ENCODE results near the gene GORAB. TPM values are rescaled to one million over a fixed set of nuclear protein-coding genes. Genes with fewer than 3 reads are reported as not detected.
A peak's percentile ranks its signal among the peaks of the same experiment; 100 is the strongest.

GORAB gene
- total and polyA plus RNA-seq, 2 of the 8 experiments (the other 6 are each of a cell fraction or from before 2014, with no cell fraction given) = 4.0 to 9.6 TPM

DNA sequence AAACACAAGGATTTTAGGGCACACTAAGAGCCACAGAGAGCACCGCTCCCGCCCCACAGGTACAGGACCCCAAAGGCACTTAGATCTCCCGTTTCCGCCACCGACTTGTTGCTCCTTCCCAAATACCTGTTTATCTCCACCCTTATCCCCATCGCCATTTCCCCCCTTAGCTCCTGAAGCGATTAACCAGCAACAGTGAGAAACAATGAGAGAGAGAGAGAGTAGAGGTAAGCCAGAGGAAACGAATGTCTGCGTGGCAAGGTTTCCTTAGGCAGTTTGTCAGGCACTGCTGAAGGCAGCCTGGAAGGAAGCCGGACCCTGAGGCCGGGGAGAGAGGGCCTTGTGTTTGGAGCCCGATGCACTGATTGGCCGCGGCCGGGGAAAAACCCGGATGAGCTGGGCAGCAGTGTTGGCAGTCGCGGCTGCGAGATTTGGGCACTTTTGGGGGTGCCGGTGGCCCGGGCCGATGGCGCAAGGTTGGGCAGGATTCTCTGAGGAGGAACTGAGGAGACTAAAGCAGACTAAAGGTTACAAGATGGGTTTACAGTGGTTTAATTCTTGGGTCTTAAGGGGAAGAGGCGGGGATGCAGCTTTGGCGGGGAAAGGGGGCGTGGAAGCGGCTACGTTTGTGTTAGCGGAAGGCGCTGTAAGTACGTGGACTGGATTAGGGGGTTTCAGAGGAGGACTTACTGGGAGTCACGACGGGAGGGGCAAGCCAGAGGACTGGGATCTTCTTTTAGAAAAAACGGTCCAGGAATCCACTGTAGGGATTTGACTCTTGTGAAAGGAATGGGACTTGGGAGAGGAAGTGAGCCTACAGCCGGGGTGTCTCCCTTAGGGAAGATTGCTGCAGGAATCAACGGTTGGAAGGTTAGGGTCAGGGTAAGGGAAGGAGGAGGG is at the start of gene GORAB (continued):
- TF ChIP-seq EP300 (IDR thresholded peaks at IDR 0.05; ENCODE audit: borderline replicate concordance in 1 of 2, low read depth in 2 of 2, low read length in 2 of 2) (no peak), HDAC2 (IDR thresholded peaks at IDR 0.05; ENCODE audit: borderline replicate concordance in 1 of 2, low read depth in 2 of 2, low read length in 2 of 2) (no peak; a peak in 2 of 4 replicates), NANOG (IDR thresholded peaks at IDR 0.05; ENCODE audit: insufficient read depth, low read depth, low read length, poor library complexity, severe bottlenecking) (no peak), KDM4A (IDR thresholded peaks at IDR 0.05; ENCODE audit: low read depth, low read length, severe bottlenecking) (peak; percentile 72), ATF2 (IDR thresholded peaks at IDR 0.05; ENCODE audit: low read length) (no peak), CREB1 (IDR thresholded peaks at IDR 0.05) (no peak; the same call in 1 of the 2 replicates), MAX (IDR thresholded peaks at IDR 0.05) (peak; percentile 62; the same call in 1 of the 2 replicates), RBBP5 (IDR thresholded peaks at IDR 0.05; ENCODE audit: borderline replicate concordance, low read depth, low read length) (no peak), ASH2L (IDR thresholded peaks at IDR 0.05; ENCODE audit: low read length) (peak; percentile 84), TEAD4 (IDR thresholded peaks at IDR 0.05; ENCODE audit: low read depth, low read length) (no peak), CHD2 (IDR thresholded peaks at IDR 0.05; ENCODE audit: low read length) (no peak), RNF2 (IDR thresholded peaks at IDR 0.05; ENCODE audit: borderline replicate concordance, low read depth, low read length, missing control alignments, poor library complexity, severe bottlenecking) (no peak), SUZ12 (IDR thresholded peaks at IDR 0.05; ENCODE audit: low read length) (no peak), RAD21 (IDR thresholded peaks at IDR 0.05 in 1 of 2, conservative IDR thresholded peaks at IDR 0.05 in 1 of 2; ENCODE audit: low read depth in 2 of 2, low read length in 2 of 2) (peak in 1 of 2 experiments; percentile 5; a peak in 3 of 4 replicates), SIN3A (conservative IDR thresholded peaks at IDR 0.05 in 1 of 2, IDR thresholded peaks at IDR 0.05 in 1 of 2; ENCODE audit: low read depth in 1 of 2, low read length in 2 of 2) (peak; percentile 58 to 64; a peak in 2 of 4 replicates), SAP30 (IDR thresholded peaks at IDR 0.05; ENCODE audit: insufficient read depth, insufficient replicate concordance, low read length) (no peak), SP4 (IDR thresholded peaks at IDR 0.05; ENCODE audit: low read length) (peak; percentile 98), JUND (IDR thresholded peaks at IDR 0.05; ENCODE audit: low read length) (no peak), CHD1 (IDR thresholded peaks at IDR 0.05; ENCODE audit: low read depth, low read length) (no peak), TCF12 (IDR thresholded peaks at IDR 0.05; ENCODE audit: low read depth, low read length) (no peak)

All from H1 (cell line).